Spleen (tissue), 11 donors: ENCODE results near the gene ZFX. TPM values are rescaled to one million over a fixed set of nuclear protein-coding genes. Genes with fewer than 3 reads are reported as not detected.

Source experiments
- DNase-seq: peaks from one replicate; pipeline ENCODE4 v3.0.0-alpha.2; 2020
- H3K27ac ChIP-seq, 8 donors: fragments of 200-600 bp; sonication (generic) in 7 of 8; 1 replicate in 4 of 8; 2 replicates in 4 of 8; pipeline versions ENCODE4 v1.5.0 to v1.8.0; 2016 to 2021; ENCODE audit warnings: inconsistent platforms in 4 of 8, mild to moderate bottlenecking in 4 of 8, moderate library complexity in 1 of 8
- H3K27me3 ChIP-seq, 7 donors: fragments of 200-600 bp; sonication (generic) in 6 of 7; replicated peaks in 1 of 7; 1 replicate in 4 of 7; 2 replicates in 3 of 7; pipeline versions ENCODE4 v1.5.0 to v1.8.0; 2016 to 2021; ENCODE audit warnings: inconsistent platforms in 3 of 7, mild to moderate bottlenecking in 1 of 7
- H3K36me3 ChIP-seq, 6 donors: fragments of 200-600 bp; sonication (generic) in 5 of 6; 1 replicate in 4 of 6; 2 replicates in 2 of 6; pipeline versions ENCODE4 v1.5.0 to v1.8.0; 2016 to 2021; ENCODE audit warnings: inconsistent platforms in 2 of 6
- H3K4me1 ChIP-seq, 6 donors: fragments of 200-600 bp; sonication (generic) in 5 of 6; 1 replicate in 3 of 6; 2 replicates in 3 of 6; pipeline versions ENCODE4 v1.5.0 to v1.8.0; 2016 to 2021; ENCODE audit warnings: inconsistent platforms in 3 of 6
- H3K4me3 ChIP-seq, 8 donors: fragments of 200-600 bp; sonication (generic) in 7 of 8; 1 replicate in 4 of 8; 2 replicates in 4 of 8; pipeline versions ENCODE4 v1.5.0 to v1.8.0; 2016 to 2021; ENCODE audit warnings: inconsistent platforms in 4 of 8, mild to moderate bottlenecking in 4 of 8, moderate library complexity in 2 of 8
- H3K9me3 ChIP-seq, 8 donors: fragments of 200-600 bp; sonication (generic) in 7 of 8; 1 replicate in 4 of 8; 2 replicates in 4 of 8; pipeline versions ENCODE4 v1.5.0 to v1.8.0; 2016 to 2021; ENCODE audit warnings: inconsistent platforms in 4 of 8
- POLR2A ChIP-seq, 3 donors: fragments of 450-650 bp; IDR thresholded peaks; one replicate each; pipeline ENCODE4 v1.5.1; 2017; ENCODE audit warnings: antibody characterized with exemption in 3 of 3, mild to moderate bottlenecking in 1 of 3
- POLR2AphosphoS5 ChIP-seq, 3 donors: sonication (generic); formaldehyde crosslinking; IDR thresholded peaks; one replicate each; pipeline ENCODE4 v1.5.1; 2017; ENCODE audit warnings: antibody characterized with exemption in 3 of 3
- WGBS, 5 donors: extraction: QIAGEN DNeasy Blood & Tissue Kit in 3 of 5; methylation state at CpG; one replicate each; pipeline versions ENCODE4 v1.1.5 to v1.1.7; 2013 to 2018; 5-methylcytosine and 5-hydroxymethylcytosine counted together
- intact Hi-C: fragments of 100-400 bp; cut with DNase I; formaldehyde crosslinking; loops from one replicate; pipeline ENCODE4 v1.15.0; 2023; ENCODE audit warnings: low total_unique reads
- polyA plus RNA-seq, 3 donors: library from polyadenylated mRNA; stranded (reverse); fragments of 200-250 nt; gene quantifications; one replicate each; pipeline ENCODE4 v1.2.1, GENCODE V29; 2013
- total RNA-seq, 7 donors: library from RNA; depleted of rRNA in 3 of 7; stranded (reverse); fragments of >200 nt in 3 of 7; fragmentation: NEBNext Ultra II Directional in 4 of 7; extraction: Animal tissue kit (Norgen Biotek cat#: 25700) in 4 of 7; gene quantifications; one replicate each; pipeline versions ENCODE4 v1.1.0 to v1.2.1, GENCODE V29; 2016 to 2021
- TF ChIP-seq, protein P1 (sequence below), 11 experiments: fragments of 200-600 bp in 7 of 11; fragments of 450-650 bp in 4 of 11; sonication (generic) in 4 of 11; IDR thresholded peaks in 8 of 11; conservative IDR thresholded peaks in 3 of 11; 1 replicate in 7 of 11; 2 replicates in 4 of 11; pipeline versions ENCODE4 v1.4.0 to v1.8.0; 2016 to 2021; ENCODE audit warnings: antibody characterized with exemption in 11 of 11, inconsistent platforms in 4 of 11, mild to moderate bottlenecking in 1 of 11
- donor health status: healthy with polysubstance abuse.
- donor health status: DM: no; HTN: no; CAD: no; lungs with moderate emphysema.
- donor health status: DM: no; HTN: no; CAD: no.
- donor health status: Bipolar disorder and iron deficiency.
- donor health status: healthy.
- donor health status: DM: no; HTN: no; CAD: no.
- donor health status: DM: yes; HTN: yes; CAD: no.

Gene ZFX
- total and polyA plus RNA-seq, 10 donors, result 5.0 to 105 (median 72.2) TPM

DNA sequence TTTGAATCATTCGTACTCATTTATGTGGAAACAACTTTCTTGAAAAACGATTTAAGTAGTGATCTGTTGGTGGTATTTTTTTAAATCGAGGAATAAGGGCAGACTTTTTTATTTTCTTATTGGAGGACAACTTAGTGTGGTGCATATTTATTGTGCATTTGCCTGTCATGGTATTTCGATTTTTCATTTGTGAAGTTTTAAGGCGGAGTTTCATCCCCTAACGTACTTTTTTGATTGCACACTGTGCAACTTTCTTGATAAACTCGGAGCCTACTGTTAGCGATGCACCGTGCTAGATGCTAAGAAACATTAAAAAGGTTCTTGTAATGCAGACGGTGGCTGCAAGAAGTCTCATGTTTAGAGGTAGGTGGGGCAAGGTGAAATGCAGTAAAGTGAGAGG lies 1.4 kb downstream of the ZFX start:
- TF ChIP-seq, protein P1, sequence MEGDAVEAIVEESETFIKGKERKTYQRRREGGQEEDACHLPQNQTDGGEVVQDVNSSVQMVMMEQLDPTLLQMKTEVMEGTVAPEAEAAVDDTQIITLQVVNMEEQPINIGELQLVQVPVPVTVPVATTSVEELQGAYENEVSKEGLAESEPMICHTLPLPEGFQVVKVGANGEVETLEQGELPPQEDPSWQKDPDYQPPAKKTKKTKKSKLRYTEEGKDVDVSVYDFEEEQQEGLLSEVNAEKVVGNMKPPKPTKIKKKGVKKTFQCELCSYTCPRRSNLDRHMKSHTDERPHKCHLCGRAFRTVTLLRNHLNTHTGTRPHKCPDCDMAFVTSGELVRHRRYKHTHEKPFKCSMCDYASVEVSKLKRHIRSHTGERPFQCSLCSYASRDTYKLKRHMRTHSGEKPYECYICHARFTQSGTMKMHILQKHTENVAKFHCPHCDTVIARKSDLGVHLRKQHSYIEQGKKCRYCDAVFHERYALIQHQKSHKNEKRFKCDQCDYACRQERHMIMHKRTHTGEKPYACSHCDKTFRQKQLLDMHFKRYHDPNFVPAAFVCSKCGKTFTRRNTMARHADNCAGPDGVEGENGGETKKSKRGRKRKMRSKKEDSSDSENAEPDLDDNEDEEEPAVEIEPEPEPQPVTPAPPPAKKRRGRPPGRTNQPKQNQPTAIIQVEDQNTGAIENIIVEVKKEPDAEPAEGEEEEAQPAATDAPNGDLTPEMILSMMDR (IDR thresholded peaks at IDR 0.05 in 8 of 11, conservative IDR thresholded peaks at IDR 0.05 in 3 of 11), result no peak
- TF ChIP-seq POLR2AphosphoS5 (IDR thresholded peaks at IDR 0.05), result no peak
- no peak for TF ChIP-seq POLR2A (IDR thresholded peaks at IDR 0.05)
- H3K27me3 ChIP-seq, result no peaks in the 10 kb centered on the region
- H3K27ac ChIP-seq, result peak overlapping the region; percentile 96 to 99 (median 98)
- peak overlapping the region; percentile 45 to 83 (median 56) for H3K4me3 ChIP-seq
- H3K9me3 ChIP-seq, result no peaks in the 10 kb centered on the region
- 0 to 8% (median 2%) methylated on average over 10 of the region's 10 CpGs for WGBS, 5 donors
- no peak for DNase-seq
- H3K4me1 ChIP-seq, result peaks cover 57 to 80% (median 75%) of the 10 kb centered on the region in 6 donors
- H3K36me3 ChIP-seq, result peaks cover 0 to 29% (median 0%) of the 10 kb centered on the region in 6 donors
- intact Hi-C loops, result no loop called here

DNA sequence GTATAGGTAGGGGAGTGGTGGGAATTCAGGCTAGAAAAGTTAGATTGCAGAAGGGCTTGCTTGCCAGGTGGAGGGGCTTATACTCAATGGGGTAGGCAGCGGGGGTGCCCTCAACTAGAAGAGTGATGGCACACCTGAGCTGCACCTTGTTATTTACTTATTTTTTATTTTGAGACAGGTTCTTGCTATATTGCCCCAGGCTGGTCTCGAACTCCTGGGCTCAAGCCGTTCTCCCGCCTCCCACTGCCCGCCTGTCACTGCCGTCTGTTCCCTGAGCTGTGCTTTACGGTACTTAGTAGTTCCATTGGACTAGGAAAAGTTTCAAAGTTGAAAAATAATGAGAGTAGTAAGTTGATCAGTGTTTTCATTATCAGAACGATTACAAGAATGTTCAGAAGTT lies 2.0 kb downstream of the ZFX start:
- intact Hi-C loops, result no loop called here
- WGBS, 5 donors, result 57 to 79% (median 70%) methylated on average over 5 to 8 of the region's 8 CpGs
- peak overlapping the region in 5 of 8 donors; percentile 4 to 99 (median 96) for H3K27ac ChIP-seq

DNA sequence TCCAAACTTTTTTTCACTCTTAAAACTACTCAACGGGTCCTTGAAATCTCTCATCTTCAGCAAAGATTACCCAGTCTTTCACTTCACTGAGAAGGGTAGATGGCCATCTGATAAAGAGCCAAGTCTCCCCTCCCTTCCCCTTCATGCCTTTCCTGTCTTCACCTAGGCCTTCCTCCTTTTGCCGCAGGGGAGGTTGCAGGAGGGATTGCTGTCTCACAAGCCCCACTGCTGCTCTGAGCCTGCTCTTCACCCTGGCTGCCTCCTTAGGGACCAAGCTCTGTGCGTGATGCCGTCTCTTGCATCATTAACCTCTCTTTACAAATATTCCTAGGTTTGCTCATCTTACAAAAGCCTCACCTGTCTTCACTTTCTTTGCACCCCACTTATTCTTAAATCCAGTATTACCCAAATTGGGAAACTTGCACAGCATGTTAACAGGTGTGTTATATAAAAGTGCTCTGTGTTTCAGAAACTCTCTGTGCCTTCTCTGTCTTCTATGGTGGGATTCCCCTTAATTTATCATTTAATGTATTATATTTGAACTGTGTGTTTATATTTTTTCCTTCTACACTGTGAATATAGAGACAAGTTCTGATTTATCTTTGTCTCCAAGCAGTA lies 3.8 kb downstream of the ZFX start:
- no peak for DNase-seq
- no peak for TF ChIP-seq POLR2AphosphoS5 (IDR thresholded peaks at IDR 0.05)
- no peak for TF ChIP-seq POLR2A (IDR thresholded peaks at IDR 0.05)
- TF ChIP-seq, protein P1 (IDR thresholded peaks at IDR 0.05 in 8 of 11, conservative IDR thresholded peaks at IDR 0.05 in 3 of 11), result no peak
- peaks cover 0 to 39% (median 0%) of the 10 kb centered on the region in 6 donors for H3K36me3 ChIP-seq
- H3K4me1 ChIP-seq, result peaks cover 39 to 78% (median 66%) of the 10 kb centered on the region in 6 donors
- intact Hi-C loops, result no loop called here
- H3K4me3 ChIP-seq, result peak overlapping the region in 1 of 8 donors; percentile 83
- WGBS, 5 donors, result 3 to 30% (median 8%) methylated on average over 4 of the region's 4 CpGs
- no peaks in the 10 kb centered on the region for H3K27me3 ChIP-seq
- peak overlapping the region in 4 of 8 donors; percentile 16 to 44 (median 21) for H3K27ac ChIP-seq
- no peaks in the 10 kb centered on the region for H3K9me3 ChIP-seq

More for the DNA sequence above, 2.0 kb downstream of the ZFX start:
- no peak for TF ChIP-seq POLR2AphosphoS5 (IDR thresholded peaks at IDR 0.05)
- TF ChIP-seq, protein P1 (IDR thresholded peaks at IDR 0.05 in 8 of 11, conservative IDR thresholded peaks at IDR 0.05 in 3 of 11), result no peak
- TF ChIP-seq POLR2A (IDR thresholded peaks at IDR 0.05), result no peak
- Histone ChIP-seq H3K4me3 (peak overlapping the region in 6 of 8 donors; percentile 53 to 83 (median 56)), H3K36me3 (peaks cover 0 to 29% (median 0%) of the 10 kb centered on the region in 6 donors), H3K4me1 (peaks cover 55 to 80% (median 75%) of the 10 kb centered on the region in 6 donors), H3K27me3 (no peaks in the 10 kb centered on the region), H3K9me3 (no peaks in the 10 kb centered on the region)
- DNase-seq, result no peak

DNA sequence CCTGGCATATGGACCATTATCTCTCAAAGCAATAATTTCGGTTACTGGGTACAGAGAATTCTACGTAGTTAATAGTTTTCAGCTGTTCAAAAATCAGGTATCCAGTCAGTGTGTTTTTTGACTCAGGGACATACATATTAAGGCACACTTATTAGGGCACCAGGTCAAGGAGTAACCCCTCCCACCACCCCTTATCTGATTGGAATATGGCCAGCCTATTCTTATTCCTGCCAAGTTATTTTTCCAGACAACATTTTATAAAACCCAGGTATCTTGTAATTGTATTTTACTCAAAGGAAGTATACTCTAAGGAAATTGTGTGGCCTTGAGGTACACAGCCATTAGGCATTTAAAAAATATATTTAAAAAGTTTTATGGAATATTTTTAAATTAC lies 4.3 kb downstream of the ZFX start:
- no peak for DNase-seq
- peaks cover 34 to 78% (median 63%) of the 10 kb centered on the region in 6 donors for H3K4me1 ChIP-seq
- H3K36me3 ChIP-seq, result peaks cover 0 to 39% (median 0%) of the 10 kb centered on the region in 6 donors
- H3K4me3 ChIP-seq, result peak overlapping the region in 1 of 8 donors; percentile 83
- peak overlapping the region in 2 of 8 donors; percentile 19 to 44 for H3K27ac ChIP-seq
- intact Hi-C loops, result no loop called here
- H3K9me3 ChIP-seq, result no peaks in the 10 kb centered on the region
- H3K27me3 ChIP-seq, result no peaks in the 10 kb centered on the region
- WGBS, 5 donors, result 43 to 72% (median 58%) methylated on average over 2 of the region's 2 CpGs
- TF ChIP-seq POLR2AphosphoS5 (IDR thresholded peaks at IDR 0.05), result no peak
- TF ChIP-seq POLR2A (IDR thresholded peaks at IDR 0.05), result no peak
- TF ChIP-seq, protein P1 (IDR thresholded peaks at IDR 0.05 in 8 of 11, conservative IDR thresholded peaks at IDR 0.05 in 3 of 11), result no peak
